Choroid plexus epithelial cell (primary cell): ENCODE measurements around the gene GPR31.

ENCODE experiments used
- DNase-seq: peaks from one replicate; pipeline ENCODE4 v3.0.0-alpha.2; 2010; ENCODE audit warnings: low read depth
- H3K4me3 ChIP-seq: 2 replicates; pipeline ENCODE4 v1.5.1; 2011; ENCODE audit warnings: low read depth, mild to moderate bottlenecking, control low read depth, low read length, moderate library complexity
- TF ChIP-seq, protein P1 (sequence below): conservative IDR thresholded peaks from 2 replicates; pipeline ENCODE4 v1.5.1; 2011; ENCODE audit warnings: low read depth, mild to moderate bottlenecking, control low read depth, inconsistent platforms, low read length, moderate library complexity

GPR31 gene

DNA sequence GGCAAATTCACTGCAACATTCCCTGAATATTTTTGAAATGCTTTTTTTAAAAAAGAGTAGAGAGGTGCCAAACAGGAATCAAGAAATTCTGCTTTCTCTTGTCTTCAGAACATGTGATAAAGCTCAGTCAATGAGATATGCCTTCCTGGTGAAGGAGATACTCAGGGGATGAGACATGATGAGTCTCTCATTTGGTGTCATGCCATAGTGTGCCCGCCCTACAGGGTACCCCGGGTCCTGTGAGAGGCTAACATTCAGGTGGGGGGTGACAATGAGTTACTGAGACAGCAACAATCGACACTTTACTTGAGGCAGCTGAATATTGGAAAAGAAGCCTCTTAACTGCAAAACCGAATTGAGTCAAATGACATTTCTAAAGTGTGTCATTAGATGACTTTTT is 28.2 kb downstream of the GPR31 start:
- no peak overlapping the region for H3K4me3 ChIP-seq
- no peak for DNase-seq

DNA sequence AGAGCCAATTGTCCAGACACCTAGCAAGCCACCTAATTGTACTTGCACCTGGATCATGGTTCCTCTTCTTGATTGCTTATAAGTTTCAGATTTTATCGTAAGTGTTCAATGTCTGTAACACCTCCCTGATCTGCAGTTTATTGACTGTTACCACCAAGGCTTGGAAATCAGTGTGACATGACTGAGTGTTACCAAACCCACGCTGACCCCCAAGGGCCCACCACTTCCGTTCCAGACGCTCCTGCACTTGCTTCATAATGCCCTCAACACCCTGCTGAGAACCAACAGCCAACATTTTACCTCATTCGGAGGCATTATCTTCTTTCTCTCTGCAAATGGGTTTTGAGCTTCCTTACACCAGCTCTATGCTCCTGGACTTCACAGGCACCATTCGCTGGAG is 28.6 kb downstream of the GPR31 start:
- DNase-seq: no peak
- H3K4me3 ChIP-seq: no peak overlapping the region
- TF ChIP-seq, protein P1, sequence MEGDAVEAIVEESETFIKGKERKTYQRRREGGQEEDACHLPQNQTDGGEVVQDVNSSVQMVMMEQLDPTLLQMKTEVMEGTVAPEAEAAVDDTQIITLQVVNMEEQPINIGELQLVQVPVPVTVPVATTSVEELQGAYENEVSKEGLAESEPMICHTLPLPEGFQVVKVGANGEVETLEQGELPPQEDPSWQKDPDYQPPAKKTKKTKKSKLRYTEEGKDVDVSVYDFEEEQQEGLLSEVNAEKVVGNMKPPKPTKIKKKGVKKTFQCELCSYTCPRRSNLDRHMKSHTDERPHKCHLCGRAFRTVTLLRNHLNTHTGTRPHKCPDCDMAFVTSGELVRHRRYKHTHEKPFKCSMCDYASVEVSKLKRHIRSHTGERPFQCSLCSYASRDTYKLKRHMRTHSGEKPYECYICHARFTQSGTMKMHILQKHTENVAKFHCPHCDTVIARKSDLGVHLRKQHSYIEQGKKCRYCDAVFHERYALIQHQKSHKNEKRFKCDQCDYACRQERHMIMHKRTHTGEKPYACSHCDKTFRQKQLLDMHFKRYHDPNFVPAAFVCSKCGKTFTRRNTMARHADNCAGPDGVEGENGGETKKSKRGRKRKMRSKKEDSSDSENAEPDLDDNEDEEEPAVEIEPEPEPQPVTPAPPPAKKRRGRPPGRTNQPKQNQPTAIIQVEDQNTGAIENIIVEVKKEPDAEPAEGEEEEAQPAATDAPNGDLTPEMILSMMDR: no peak

More for the DNA sequence above, 28.2 kb downstream of the GPR31 start:
- TF ChIP-seq, protein P1: no peak

- DNase-seq: no peak
- TF ChIP-seq, protein P1: no peak
- H3K4me3 ChIP-seq: no peak overlapping the region
Measured at GRCh38 chr6:167127785-167128531, 29.8 kb downstream of the GPR31 start.

DNA sequence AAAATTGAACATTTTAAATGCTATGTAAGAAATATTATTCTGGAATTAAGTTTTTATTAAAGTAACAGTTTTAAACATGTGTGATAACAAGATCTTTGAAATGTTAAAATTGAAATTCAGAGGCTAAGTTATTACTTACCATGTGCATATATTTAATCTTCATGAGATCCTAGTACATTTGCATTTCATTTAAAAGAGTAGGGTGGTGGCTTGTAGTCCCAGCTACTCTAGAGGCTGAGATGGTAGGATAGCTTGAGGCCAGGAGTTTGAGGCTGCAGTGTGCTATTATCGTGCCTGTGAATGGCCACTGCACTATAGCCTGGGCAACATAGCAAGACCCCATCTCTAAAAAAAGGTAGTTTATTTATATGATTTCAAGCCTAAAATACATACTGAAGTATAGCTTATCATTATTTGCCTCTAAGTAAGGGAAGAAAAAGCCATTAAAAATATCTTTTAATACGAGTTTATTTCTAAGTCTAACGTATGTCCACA is 31.9 kb downstream of the GPR31 start:
- TF ChIP-seq, protein P1: no peak
- no peak for DNase-seq
- H3K4me3 ChIP-seq: no peak overlapping the region

GRCh38 chr6:167125410-167125809 is 32.4 kb downstream of the GPR31 start:
- H3K4me3 ChIP-seq: no peak overlapping the region
- TF ChIP-seq, protein P1: no peak
- no peak for DNase-seq

DNA sequence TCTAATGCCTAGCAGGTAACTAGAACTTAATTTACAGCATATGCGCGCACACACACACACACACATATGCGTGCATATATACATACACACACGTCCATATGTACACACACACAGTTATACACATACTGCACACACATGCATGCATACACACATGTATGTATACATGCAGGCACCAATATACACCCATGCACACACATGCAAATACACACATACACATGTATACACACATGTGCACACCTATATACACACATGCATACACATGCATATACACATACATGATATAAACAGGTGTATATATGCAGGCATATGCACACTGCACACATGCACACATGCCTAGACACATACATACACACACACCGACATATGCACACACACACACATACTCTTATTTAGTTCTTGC is 33.0 kb downstream of the GPR31 start:
- H3K4me3 ChIP-seq: no peak overlapping the region
- no peak for DNase-seq
- TF ChIP-seq, protein P1: no peak

DNA sequence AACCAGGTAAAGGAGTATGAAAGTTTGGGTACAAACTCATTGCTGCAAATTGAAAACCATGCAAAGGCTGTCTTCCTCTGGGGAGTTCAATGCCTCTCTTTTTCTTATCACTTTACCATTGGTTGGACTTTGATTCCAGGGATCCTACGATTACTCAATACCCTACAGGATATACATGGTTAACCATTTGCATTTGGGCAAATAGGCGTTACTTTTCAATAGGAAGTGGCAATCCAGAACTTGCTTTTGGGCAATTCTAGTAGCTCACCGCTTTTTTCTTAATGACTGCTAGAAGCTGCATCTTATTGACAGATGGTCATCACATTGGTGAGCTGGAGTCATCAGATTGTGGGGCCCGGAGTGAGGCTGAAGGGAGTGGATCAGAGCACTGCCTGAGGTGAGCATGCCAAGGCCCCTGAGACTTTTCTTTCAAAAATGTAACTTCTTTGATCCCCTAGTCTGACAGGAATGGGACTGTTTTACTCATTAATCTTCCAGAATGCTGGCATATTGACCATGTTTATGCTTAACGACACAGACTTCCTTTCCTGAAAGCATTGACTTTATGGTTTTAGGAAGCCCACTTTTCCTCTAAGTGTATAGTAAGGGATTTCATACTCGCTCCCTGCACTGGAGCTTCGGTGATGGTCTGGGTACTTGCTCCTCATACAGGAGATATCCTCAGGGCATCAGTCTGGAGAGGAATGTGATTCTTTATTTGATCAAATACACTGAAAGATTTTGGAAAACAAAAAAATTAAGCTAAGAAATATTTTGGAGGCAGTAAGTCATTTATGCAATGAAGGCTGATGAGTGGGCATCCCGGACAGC is 34.7 kb downstream of the GPR31 start, which contains the start of gene CCR6:
Gene CCR6, plus strand, starts transcription at position 270 of the 831 bp plus-strand sequence. CDS start 13,039 bp downstream, outside the sequence.
- no peak within 1 kb of the TSS for H3K4me3 ChIP-seq
- TF ChIP-seq, protein P1: no peak
- no peak for DNase-seq
